Spleen (tissue), 7 donors: Measurements from ENCODE around the gene PRUNE2.

Experiments
- CTCF ChIP-seq, 11 experiments: fragments of 200-600 bp in 7 of 11; fragments of 450-650 bp in 4 of 11; sonication (generic) in 4 of 11; IDR thresholded peaks in 8 of 11; conservative IDR thresholded peaks in 3 of 11; 1 replicate in 7 of 11; 2 replicates in 4 of 11; pipeline versions ENCODE4 v1.4.0 to v1.8.0; 2016 to 2021; ENCODE audit warnings: antibody characterized with exemption in 11 of 11, inconsistent platforms in 4 of 11, mild to moderate bottlenecking in 1 of 11
- POLR2AphosphoS5 ChIP-seq, 3 donors: sonication (generic); formaldehyde crosslinking; IDR thresholded peaks; one replicate each; pipeline ENCODE4 v1.5.1; 2017; ENCODE audit warnings: antibody characterized with exemption in 3 of 3
- donor health status: DM: no; HTN: no; CAD: no; lungs with moderate emphysema.
- donor health status: DM: no; HTN: no; CAD: no.
- donor health status: DM: no; HTN: no; CAD: no.

GRCh38 chr9:76634356-76635054, 271.4 kb downstream of the PRUNE2 start:
- TF ChIP-seq CTCF (IDR thresholded peaks at IDR 0.05 in 8 of 11, conservative IDR thresholded peaks at IDR 0.05 in 3 of 11) (no peak), POLR2AphosphoS5 (IDR thresholded peaks at IDR 0.05) (no peak)
